SJSA1 (cell line): ENCODE measurements around the gene STPG4. TPM values are rescaled to one million over a fixed set of nuclear protein-coding genes. Genes with fewer than 3 reads are reported as not detected.
"Not testable (repeated sequence)": the region's sequence is repeated elsewhere in the genome, so short reads cannot be mapped to it uniquely, and the experiment has no call there.

Experiments used
- DNase-seq, 2 experiments: peaks; one replicate each; pipeline ENCODE4 v3.0.0-alpha.2; 2015 to 2020; ENCODE audit warnings: low spot score in 2 of 2, low read depth in 1 of 2
- H3K27ac ChIP-seq: fragments of 250-450 bp; sonication (Bioruptor Pico); 2 replicates; pipeline ENCODE4 v1.5.1; 2020; ENCODE audit warnings: mild to moderate bottlenecking, moderate library complexity
- H3K27me3 ChIP-seq: fragments of 250-450 bp; sonication (Bioruptor Pico); replicated peaks from 2 replicates; pipeline ENCODE4 v1.5.1; 2020; ENCODE audit warnings: mild to moderate bottlenecking, moderate library complexity
- H3K36me3 ChIP-seq: fragments of 250-450 bp; sonication (Bioruptor Pico); 2 replicates; pipeline ENCODE4 v1.5.1; 2020; ENCODE audit warnings: mild to moderate bottlenecking
- H3K4me1 ChIP-seq: fragments of 250-450 bp; sonication (Bioruptor Pico); replicated peaks from 2 replicates; pipeline ENCODE4 v1.6.1; 2021; ENCODE audit warnings: mild to moderate bottlenecking
- H3K4me3 ChIP-seq: fragments of 250-450 bp; sonication (Bioruptor Pico); 2 replicates; pipeline ENCODE4 v1.5.1; 2020; ENCODE audit warnings: mild to moderate bottlenecking
- H3K9me3 ChIP-seq: fragments of 250-450 bp; sonication (Bioruptor Pico); replicated peaks from 2 replicates; pipeline ENCODE4 v1.5.1; 2020; ENCODE audit warnings: mild to moderate bottlenecking
- total RNA-seq: library from RNA; depleted of rRNA; stranded (reverse); fragments of >200 nt; shearing (Covaris generic); gene quantifications from 2 replicates; pipeline ENCODE4 v1.2.3, GENCODE V29; 2014

The STPG4 gene
- total RNA-seq, 1 experiment from 2014 or later: not detected

DNA sequence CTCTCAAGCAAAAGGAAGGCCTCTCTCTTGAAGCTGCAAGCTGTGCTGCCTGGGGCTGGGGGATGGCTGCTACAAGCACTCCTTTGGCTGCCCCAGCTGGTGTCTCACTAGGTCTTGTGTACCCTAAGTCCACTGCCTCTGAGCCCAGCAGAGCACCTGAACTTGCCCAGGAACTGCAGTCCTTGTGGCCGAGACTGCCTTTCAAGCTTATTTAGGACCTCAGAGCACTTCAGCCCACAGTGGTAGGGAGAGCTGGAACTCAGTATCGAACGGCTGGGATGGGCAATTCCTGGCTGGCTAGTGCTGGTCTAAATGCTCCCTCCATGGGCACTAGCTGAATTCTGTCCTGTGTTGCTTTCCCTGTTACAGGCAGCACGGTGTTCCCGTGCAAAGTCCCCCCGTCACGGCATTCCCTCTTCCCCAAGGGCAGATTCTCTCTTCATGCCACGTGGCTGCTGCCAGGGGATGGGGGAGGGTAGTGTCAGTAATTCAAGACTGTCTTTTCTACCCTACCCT lies 25.9 kb downstream of the STPG4 start:
- peaks cover 3% of the 10 kb centered on the region; the same call in 1 of the 2 replicates for H3K9me3 ChIP-seq
- no peak overlapping the region for H3K4me3 ChIP-seq
- H3K27ac ChIP-seq: no peak overlapping the region
- no peak for DNase-seq
- no peaks in the 10 kb centered on the region; the same call in 1 of the 2 replicates for H3K27me3 ChIP-seq
- no peaks in the 10 kb centered on the region for H3K36me3 ChIP-seq
- H3K4me1 ChIP-seq: no peaks in the 10 kb centered on the region

DNA sequence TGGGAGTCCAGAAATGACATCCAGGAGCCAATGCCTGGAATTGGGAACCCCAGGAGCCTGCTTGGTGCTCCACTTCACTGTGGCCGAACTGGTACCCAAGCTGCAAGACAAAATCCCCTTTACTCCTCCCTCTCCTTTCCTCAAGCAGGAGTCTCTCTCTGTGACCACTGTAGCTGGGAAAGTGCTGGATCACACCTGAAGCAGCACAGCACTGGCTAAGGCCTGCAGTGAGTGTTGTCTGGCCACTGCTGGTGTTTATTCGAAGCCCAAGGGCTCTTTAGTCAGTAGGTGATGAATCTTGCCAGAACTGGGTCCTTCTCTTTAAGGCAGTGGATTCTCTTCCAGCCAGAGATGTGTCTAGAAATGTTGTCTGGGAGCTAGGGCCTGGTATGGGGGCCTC lies 26.4 kb downstream of the STPG4 start:
- DNase-seq: no peak
- Histone ChIP-seq H3K27ac (no peak overlapping the region), H3K27me3 (no peaks in the 10 kb centered on the region; the same call in 1 of the 2 replicates), H3K36me3 (no peaks in the 10 kb centered on the region), H3K4me1 (no peaks in the 10 kb centered on the region), H3K9me3 (peaks cover 3% of the 10 kb centered on the region; the same call in 1 of the 2 replicates), H3K4me3 (no peak overlapping the region)

DNA sequence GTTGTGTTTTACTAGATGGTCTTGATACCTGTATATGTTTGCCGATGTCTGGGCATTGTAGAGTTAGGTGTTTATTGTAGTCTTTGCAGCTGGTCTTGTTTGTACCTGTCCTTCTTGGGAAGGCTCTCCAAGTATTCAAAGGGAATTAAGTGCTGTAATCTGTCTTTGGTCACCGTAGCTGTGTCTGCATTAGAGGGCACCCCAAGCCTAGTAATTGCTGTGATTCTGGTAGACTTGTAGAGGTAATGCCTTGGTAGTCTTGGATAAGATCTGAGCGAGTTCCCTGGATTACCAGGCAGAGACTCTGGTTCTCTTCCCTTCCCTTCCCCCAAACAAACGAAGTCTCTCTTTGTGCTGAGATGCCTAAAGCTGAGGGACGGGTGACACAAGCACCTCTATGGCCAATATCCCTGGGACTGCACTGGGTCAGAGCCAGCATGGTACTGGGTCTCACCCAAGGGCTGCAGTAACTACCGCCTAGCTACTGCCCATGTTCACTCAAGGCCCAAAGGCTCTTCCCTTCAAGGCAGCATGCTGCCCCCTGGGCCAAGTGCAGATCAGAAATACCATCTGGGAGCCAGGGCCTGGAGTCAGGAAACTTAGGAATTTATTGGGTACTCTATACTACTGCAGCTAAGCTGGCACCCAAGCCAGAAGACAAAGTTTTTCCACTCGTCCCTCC lies 27.1 kb downstream of the STPG4 start:
- H3K4me1 ChIP-seq: no peaks in the 10 kb centered on the region

DNA sequence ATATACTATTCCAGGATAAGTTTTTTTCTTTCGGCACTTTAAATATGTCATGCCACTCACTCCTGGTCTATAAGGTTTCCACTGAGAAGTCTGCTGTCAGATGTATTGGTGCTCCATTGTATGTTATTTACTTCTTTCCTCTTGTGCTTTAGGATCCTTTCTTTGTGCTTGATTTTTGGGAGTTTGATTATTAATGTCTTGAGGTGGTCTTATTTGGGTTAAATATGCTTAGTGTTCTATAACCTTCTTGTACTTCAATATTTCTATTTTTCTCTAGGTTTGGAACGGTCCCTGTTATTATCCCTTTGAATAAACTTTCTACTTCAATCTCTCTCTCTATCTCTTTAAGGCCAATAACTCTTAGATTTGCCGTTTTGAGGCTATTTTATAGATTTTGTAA lies 28.3 kb downstream of the STPG4 start:
- H3K27me3 ChIP-seq: no peaks in the 10 kb centered on the region; the same call in 1 of the 2 replicates
- no peaks in the 10 kb centered on the region for H3K36me3 ChIP-seq
- peaks cover 3% of the 10 kb centered on the region; the same call in 1 of the 2 replicates for H3K9me3 ChIP-seq
- H3K4me3 ChIP-seq: no peak overlapping the region
- no peak overlapping the region for H3K27ac ChIP-seq
- DNase-seq: no peak
- peaks cover under 1% of the 10 kb centered on the region for H3K4me1 ChIP-seq

More for the DNA sequence above, 27.1 kb downstream of the STPG4 start:
- H3K4me3 ChIP-seq: no peak overlapping the region
- H3K36me3 ChIP-seq: no peaks in the 10 kb centered on the region
- H3K9me3 ChIP-seq: peaks cover 3% of the 10 kb centered on the region; the same call in 1 of the 2 replicates
- H3K27ac ChIP-seq: no peak overlapping the region
- no peak for DNase-seq
- H3K27me3 ChIP-seq: no peaks in the 10 kb centered on the region; the same call in 1 of the 2 replicates

- not testable (repeated sequence) for H3K27ac ChIP-seq, H3K36me3 ChIP-seq, H3K27me3 ChIP-seq, H3K9me3 ChIP-seq, DNase-seq, H3K4me3 ChIP-seq
- peaks cover 19% of the 10 kb centered on the region for H3K4me1 ChIP-seq
Observed at GRCh38 chr2:47124740-47125139, 30.4 kb downstream of the STPG4 start.

GRCh38 chr2:47120424-47120823 lies 34.7 kb downstream of the STPG4 start:
- H3K36me3 ChIP-seq, H3K9me3 ChIP-seq, DNase-seq, H3K4me3 ChIP-seq, H3K27me3 ChIP-seq, H3K27ac ChIP-seq: not testable (repeated sequence)
- H3K4me1 ChIP-seq: peaks cover 38% of the 10 kb centered on the region

- peak overlapping the region; percentile 71 for H3K27ac ChIP-seq
- DNase-seq: peak; percentile 69 to 70
- no peaks in the 10 kb centered on the region for H3K9me3 ChIP-seq
- H3K27me3 ChIP-seq: no peaks in the 10 kb centered on the region
- H3K4me1 ChIP-seq: peaks cover 38% of the 10 kb centered on the region
- H3K4me3 ChIP-seq: no peak overlapping the region
- H3K36me3 ChIP-seq: no peaks in the 10 kb centered on the region
Observed at GRCh38 chr2:47119001-47119400, 36.1 kb downstream of the STPG4 start.

- Histone ChIP-seq H3K9me3 (no peaks in the 10 kb centered on the region), H3K4me1 (peaks cover 38% of the 10 kb centered on the region), H3K27ac (peak overlapping the region; percentile 71), H3K27me3 (no peaks in the 10 kb centered on the region), H3K36me3 (no peaks in the 10 kb centered on the region), H3K4me3 (no peak overlapping the region)
- DNase-seq: peak in 1 of 2 experiments; percentile 8
Observed at GRCh38 chr2:47118581-47118980, 36.5 kb downstream of the STPG4 start.

GRCh38 chr2:47112665-47113435 lies 42.3 kb downstream of the STPG4 start:
- H3K36me3 ChIP-seq: no peaks in the 10 kb centered on the region
- no peak for DNase-seq
- no peak overlapping the region for H3K4me3 ChIP-seq
- no peaks in the 10 kb centered on the region for H3K27me3 ChIP-seq
- H3K27ac ChIP-seq: no peak overlapping the region
- peaks cover 5% of the 10 kb centered on the region for H3K4me1 ChIP-seq
- H3K9me3 ChIP-seq: no peaks in the 10 kb centered on the region

DNA sequence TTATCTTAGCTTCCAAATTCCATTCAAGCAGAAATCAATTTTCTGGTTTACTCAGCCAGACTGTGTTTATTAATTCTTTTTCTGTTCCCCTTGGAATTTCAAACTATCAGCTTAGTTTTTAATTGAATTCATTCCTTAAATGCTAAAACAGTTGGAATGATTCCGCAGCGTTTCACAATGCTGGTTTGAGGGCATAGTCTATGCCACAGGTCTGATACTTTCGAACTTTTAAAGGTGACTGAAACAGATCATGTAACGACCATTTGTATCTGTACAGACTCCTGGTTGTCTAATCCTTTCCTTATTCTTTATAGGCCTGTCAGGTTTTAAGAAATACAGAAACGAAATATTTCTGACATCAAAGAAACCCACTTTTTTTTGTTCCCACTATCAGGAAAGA lies 45.4 kb downstream of the STPG4 start:
- Histone ChIP-seq H3K27ac (no peak overlapping the region), H3K4me3 (no peak overlapping the region), H3K27me3 (no peaks in the 10 kb centered on the region), H3K36me3 (no peaks in the 10 kb centered on the region), H3K9me3 (no peaks in the 10 kb centered on the region), H3K4me1 (peaks cover 5% of the 10 kb centered on the region)
- DNase-seq: no peak

- H3K36me3 ChIP-seq: no peaks in the 10 kb centered on the region
- no peaks in the 10 kb centered on the region for H3K9me3 ChIP-seq
- peaks cover 5% of the 10 kb centered on the region for H3K4me1 ChIP-seq
- no peak overlapping the region for H3K27ac ChIP-seq
- H3K27me3 ChIP-seq: no peaks in the 10 kb centered on the region
- no peak overlapping the region for H3K4me3 ChIP-seq
- DNase-seq: no peak
Observed at GRCh38 chr2:47109007-47109375, 46.1 kb downstream of the STPG4 start.

GRCh38 chr2:47108267-47109006 lies 46.7 kb downstream of the STPG4 start:
- H3K27me3 ChIP-seq, H3K27ac ChIP-seq, H3K36me3 ChIP-seq, DNase-seq, H3K4me1 ChIP-seq, H3K4me3 ChIP-seq, H3K9me3 ChIP-seq: not testable (repeated sequence)

GRCh38 chr2:47107201-47107600 lies 47.9 kb downstream of the STPG4 start:
- not testable (repeated sequence) for H3K36me3 ChIP-seq, DNase-seq, H3K27ac ChIP-seq, H3K4me3 ChIP-seq, H3K27me3 ChIP-seq, H3K4me1 ChIP-seq, H3K9me3 ChIP-seq

GRCh38 chr2:47106231-47106630 lies 48.9 kb downstream of the STPG4 start:
- not testable (repeated sequence) for H3K4me1 ChIP-seq, H3K27ac ChIP-seq, DNase-seq, H3K27me3 ChIP-seq, H3K36me3 ChIP-seq, H3K9me3 ChIP-seq, H3K4me3 ChIP-seq
